MG63 (cell line): ENCODE data around the gene LIPG. TPM values are rescaled to one million over a fixed set of nuclear protein-coding genes. Genes with fewer than 3 reads are reported as not detected.
"Not testable (repeated sequence)": the region's sequence is repeated elsewhere in the genome, so short reads cannot be mapped to it uniquely, and the experiment has no call there.

ENCODE experiments used
- DNase-seq: peaks from one replicate; pipeline ENCODE4 v3.0.0-alpha.2; 2020
- H3K27me3 ChIP-seq: fragments of 250-450 bp; sonication (Bioruptor Pico); 2 replicates; pipeline ENCODE4 v1.5.1; 2020; ENCODE audit warnings: mild to moderate bottlenecking, moderate library complexity
- H3K36me3 ChIP-seq: fragments of 250-450 bp; sonication (Bioruptor Pico); 2 replicates; pipeline ENCODE4 v1.5.1; 2020; ENCODE audit warnings: mild to moderate bottlenecking, moderate library complexity
- H3K4me3 ChIP-seq: fragments of 250-450 bp; sonication (Bioruptor Pico); 2 replicates; pipeline ENCODE4 v1.5.1; 2020; ENCODE audit warnings: mild to moderate bottlenecking, moderate library complexity
- H3K9me3 ChIP-seq: fragments of 250-450 bp; sonication (Bioruptor Pico); 2 replicates; pipeline ENCODE4 v1.5.1; 2020; ENCODE audit warnings: mild to moderate bottlenecking, moderate library complexity
- total RNA-seq: library from RNA; depleted of rRNA; stranded (reverse); fragments of >200 nt; shearing (Covaris generic); gene quantifications from 2 replicates; pipeline ENCODE4 v1.2.3, GENCODE V29; 2014; ENCODE audit warnings: low replicate concordance

LIPG gene
- total RNA-seq, 1 experiment from 2014 or later: not detected

DNA sequence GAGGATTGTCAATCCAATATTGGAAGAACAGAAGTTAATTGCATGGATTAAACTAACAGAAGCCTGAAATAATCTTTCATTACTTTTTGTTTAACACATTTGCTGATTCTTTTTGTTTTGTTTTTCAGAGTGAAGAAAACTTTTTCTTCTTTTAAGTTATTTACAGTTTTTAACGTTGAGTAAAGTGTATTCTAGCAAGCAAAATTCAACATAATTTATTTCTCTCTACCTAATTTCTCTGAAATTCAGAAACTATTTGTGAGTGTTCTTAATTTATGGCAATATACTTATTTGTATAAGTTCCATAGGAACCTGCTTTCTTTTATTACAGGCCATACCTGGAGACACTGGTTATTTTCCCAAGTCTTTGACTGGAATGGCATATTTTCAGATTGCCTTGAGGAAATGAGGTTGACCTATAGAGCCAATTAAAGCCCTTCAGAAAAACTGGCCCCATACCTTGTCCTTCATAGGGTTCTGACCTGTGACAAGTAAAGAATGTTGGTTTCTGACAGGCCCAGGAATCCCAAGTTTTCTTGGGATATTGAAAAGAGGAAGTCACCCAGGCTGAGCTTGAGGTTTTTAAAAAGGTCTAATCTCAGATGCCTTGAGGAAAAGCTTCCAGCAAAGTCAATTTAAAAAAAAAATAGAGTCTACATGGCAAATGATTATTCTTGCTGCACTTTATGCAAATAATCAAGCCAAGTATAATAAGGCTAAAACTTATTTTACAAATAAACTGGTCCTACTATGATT, 26.8 kb upstream of the LIPG start:
- no peaks in the 10 kb centered on the region for H3K36me3 ChIP-seq
- H3K4me3 ChIP-seq: no peak overlapping the region

DNA sequence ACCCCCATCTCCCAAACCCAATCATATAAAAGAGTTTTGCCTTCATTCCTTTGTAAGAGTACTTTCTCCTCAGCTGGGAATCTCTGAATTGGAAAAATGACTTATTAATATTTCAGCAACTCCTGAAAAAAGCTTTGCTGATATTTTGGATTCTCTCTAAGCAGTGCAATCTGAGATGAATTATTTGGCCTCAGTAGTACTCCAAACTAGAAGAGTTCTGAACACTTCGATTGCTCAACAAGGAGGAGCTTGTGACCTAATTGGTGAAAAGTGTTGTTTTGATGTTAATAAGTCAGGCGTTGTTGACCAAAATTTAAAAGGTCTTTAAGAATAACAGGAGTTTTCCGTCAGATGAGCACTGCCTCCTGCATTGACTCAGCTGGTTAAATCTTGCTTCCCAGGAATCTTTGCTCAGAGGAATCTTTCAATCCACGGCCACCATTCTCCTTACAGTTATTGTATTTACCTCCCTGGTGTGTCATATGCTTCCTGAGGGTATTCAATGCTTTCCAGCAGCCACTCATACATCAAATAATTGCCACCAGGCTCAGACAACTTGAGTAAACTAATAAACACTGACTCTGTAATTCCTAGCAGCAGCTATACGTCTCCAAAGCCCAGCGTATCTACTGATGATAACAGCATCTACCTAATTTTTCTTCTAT, 24.5 kb upstream of the LIPG start:
- Histone ChIP-seq H3K9me3 (no peaks in the 10 kb centered on the region), H3K4me3 (no peak overlapping the region), H3K27me3 (no peaks in the 10 kb centered on the region), H3K36me3 (no peaks in the 10 kb centered on the region)
- DNase-seq: no peak

More for the DNA sequence above, 26.8 kb upstream of the LIPG start:
- no peaks in the 10 kb centered on the region for H3K9me3 ChIP-seq
- DNase-seq: no peak
- no peaks in the 10 kb centered on the region for H3K27me3 ChIP-seq

DNA sequence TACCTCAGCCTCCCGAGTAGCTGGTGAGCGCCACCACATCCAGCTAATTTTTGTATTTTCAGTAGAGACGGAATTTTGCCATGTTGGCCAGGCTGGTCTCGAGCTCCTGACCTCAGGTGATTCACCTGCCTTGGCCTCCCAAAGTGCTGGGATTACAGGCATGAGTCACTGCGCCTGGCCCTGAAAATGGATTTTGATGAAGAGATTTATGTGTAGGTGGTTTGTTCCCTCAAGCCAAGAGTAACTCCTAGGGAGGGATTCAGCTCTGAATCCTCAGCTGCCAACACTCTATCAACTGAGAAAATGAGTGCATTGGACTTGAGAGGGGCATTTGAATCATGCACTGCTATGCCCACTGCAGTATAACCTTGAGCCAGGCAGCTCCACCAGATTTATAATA, 17.5 kb upstream of the LIPG start:
- no peaks in the 10 kb centered on the region for H3K36me3 ChIP-seq
- H3K27me3 ChIP-seq: no peaks in the 10 kb centered on the region
- H3K4me3 ChIP-seq: no peak overlapping the region
- H3K9me3 ChIP-seq: no peaks in the 10 kb centered on the region
- peak; percentile 17 for DNase-seq

DNA sequence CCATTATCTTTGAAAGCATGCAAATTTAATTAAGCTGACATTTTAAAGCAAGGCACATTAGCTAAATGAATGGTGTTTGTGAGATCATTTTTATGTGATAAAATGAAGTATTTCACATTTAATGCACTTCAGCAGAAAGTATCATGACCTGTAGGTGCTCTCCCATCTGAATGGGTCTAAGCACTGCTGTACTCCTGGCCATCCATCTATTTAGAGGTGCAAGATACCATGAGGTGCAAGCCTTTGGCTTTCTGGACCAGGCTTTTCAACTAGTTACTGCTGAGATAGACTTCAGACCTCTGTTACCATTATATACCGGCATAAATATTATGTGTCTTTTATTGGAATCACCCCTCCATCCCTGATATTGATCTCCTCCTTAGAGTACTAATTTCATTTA, 15.6 kb upstream of the LIPG start:
- Histone ChIP-seq H3K4me3 (no peak overlapping the region), H3K27me3 (no peaks in the 10 kb centered on the region), H3K36me3 (no peaks in the 10 kb centered on the region), H3K9me3 (no peaks in the 10 kb centered on the region)
- no peak for DNase-seq

DNA sequence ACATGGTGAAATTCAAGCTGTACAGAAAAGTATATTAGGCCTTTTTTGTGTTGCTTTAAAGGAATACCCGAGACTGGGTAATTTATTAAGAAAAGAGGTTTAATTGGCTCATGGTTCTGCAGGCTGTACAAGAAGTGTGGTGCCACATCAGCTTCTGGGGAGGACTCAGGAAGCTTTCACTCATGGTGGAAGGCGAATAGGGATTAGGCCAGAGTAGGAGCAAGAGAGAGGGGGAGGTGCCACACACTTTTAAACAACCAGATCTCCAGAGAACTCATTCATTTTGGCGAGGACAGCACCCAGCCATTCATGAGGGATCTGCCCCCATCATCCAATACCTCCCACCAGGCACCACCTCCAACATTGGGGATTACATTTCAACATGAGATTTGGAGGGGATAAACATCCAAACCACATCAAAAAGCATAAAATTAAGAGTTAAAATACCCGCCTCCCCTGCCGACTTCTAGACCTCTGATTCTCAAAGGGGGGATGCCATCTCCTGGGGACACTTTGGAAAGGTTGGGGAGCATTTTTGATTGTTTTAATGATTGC, 15.1 kb upstream of the LIPG start:
- H3K9me3 ChIP-seq: no peaks in the 10 kb centered on the region
- DNase-seq: no peak
- H3K27me3 ChIP-seq: no peaks in the 10 kb centered on the region
- H3K4me3 ChIP-seq: no peak overlapping the region
- no peaks in the 10 kb centered on the region for H3K36me3 ChIP-seq

DNA sequence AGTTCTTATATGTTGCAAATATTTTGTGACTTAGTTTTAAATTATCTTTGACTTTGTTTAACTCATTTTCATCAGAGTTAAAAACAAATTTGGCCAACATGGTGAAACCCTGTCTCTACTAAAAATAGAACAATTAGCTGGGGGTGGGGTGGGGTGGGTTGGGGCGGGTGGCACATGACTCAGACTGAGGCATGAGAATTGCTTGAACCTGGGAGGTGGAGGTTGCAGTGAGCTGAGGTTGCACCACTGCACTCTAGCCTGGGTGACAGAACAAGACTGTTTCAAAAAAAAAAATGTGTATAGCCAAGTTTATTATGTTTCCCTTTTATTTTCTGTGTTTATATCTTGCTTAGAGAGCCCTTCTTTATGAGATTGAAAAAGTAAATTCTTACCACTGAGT, 14.2 kb upstream of the LIPG start:
- no peak overlapping the region for H3K4me3 ChIP-seq
- H3K36me3 ChIP-seq: no peaks in the 10 kb centered on the region
- DNase-seq: peak; percentile 7
- no peaks in the 10 kb centered on the region for H3K9me3 ChIP-seq
- no peaks in the 10 kb centered on the region for H3K27me3 ChIP-seq

DNA sequence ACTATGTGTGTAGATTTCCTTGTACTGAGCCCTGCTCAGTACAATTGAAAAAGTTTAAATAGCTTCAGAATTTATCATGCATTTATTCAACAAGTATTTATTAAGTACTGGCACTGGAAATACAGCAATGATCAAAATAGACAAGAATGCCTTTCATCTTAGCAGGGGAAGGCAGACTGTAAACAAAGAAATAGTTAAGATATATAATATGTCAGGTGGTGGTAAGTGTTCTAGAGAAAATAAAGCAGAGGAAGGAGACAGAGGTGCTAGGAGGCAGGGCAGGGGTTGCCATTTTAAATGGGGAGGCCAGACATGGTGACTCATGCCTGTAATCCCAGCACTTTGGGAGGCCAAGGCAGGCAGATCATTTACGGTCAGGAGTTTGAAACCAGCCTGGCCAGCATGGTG, 13.6 kb upstream of the LIPG start:
- Histone ChIP-seq H3K9me3 (no peaks in the 10 kb centered on the region), H3K4me3 (no peak overlapping the region), H3K36me3 (no peaks in the 10 kb centered on the region), H3K27me3 (no peaks in the 10 kb centered on the region)
- DNase-seq: peak; percentile 78

DNA sequence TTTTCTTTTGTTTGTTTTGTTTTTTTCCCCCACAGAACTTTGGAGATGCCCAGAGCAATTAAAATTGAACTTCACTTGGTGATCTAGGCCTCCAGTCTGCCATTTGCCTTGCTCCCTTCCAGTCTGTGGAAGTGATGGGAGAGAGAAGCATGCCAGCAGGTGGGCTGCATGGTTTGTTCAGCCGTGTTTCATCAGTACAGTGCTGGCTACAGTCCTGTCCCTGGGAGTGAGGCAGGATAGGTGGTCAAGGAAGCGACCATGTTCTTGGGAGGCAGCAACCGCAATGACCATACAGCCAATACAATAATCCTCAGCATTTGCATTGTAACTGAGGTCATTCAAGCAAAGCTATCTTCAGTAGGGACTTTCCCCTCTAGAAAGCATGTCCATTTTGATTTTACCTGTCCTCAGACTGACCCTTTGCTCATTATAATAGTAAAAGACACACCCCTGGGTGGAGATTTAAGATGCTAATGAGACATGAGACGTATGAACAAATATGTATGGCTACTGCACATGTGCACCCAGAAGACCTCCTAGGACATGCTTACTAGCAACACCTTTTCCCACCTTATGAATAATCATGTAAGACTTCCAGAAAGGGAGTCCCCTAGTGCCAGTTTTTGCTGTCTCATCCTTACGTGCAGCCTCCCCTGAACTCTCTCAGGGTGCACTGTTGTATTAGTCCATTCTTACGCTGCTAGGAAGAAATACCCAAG, 11.1 kb upstream of the LIPG start:
- DNase-seq: no peak
- Histone ChIP-seq H3K36me3 (no peaks in the 10 kb centered on the region), H3K27me3 (no peaks in the 10 kb centered on the region)

DNA sequence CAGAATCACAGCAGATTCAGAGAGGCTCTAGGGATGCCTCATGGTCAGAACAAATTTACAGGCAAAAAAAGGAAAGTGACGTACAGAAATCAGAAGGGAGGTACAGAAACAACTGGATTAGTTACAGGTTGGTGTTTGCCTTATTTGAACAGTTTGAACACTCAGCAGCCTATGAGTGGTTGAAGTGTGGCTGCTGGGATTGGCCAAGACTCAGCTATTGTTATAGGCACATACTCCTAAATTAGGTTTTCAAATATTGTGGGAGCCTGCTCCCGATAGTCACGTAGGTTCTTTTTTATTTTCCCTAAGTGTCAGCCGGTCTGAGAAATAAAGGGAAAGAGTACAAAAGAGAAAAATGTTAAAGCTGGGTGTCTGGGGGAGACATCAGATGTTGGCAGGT, 8.9 kb upstream of the LIPG start:
- Histone ChIP-seq H3K36me3 (no peaks in the 10 kb centered on the region), H3K9me3 (no peaks in the 10 kb centered on the region), H3K4me3 (no peak overlapping the region), H3K27me3 (no peaks in the 10 kb centered on the region)
- no peak for DNase-seq

More for the DNA sequence above, 11.1 kb upstream of the LIPG start:
- no peaks in the 10 kb centered on the region for H3K9me3 ChIP-seq
- H3K4me3 ChIP-seq: no peak overlapping the region

DNA sequence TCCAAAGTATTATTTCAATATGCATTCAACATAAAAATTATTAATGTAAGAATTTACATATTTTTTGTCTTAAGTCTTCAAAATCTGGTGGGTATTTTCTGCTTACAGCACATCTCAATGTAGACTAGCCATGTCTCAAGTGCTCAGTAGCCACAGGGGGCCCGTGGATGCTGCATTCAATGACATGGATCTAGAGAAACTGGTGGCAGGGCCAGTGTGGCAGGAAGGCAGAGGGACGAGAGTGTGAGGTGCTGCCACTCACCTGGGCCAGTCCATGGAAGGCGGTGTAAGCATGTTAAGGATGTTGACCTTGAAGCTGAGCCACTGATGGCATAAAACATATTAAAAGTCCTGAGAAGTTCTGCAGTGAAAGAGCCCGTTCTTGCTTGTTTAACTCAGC, 6.2 kb upstream of the LIPG start:
- DNase-seq: no peak
- Histone ChIP-seq H3K9me3 (no peaks in the 10 kb centered on the region), H3K27me3 (no peaks in the 10 kb centered on the region), H3K4me3 (no peak overlapping the region), H3K36me3 (no peaks in the 10 kb centered on the region)

DNA sequence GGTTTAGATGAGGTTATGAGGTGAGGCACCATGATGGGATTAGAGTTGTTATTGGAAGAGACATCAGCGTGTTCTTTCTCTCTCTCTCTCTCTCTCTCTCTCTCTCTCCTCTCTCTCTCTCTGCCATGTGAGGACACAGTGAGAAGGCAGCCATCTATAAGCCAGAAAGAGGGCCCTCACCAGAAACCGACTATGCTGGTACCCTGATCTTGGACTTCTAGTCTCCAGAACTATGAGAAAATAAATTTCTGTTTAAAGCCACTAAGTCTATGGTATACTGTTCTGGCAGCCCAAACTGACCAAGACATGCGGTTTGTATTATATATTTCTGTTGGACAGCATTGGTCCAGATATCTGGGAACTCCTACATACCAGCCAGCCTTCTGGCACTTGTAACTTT, 3.5 kb upstream of the LIPG start:
- no peaks in the 10 kb centered on the region for H3K36me3 ChIP-seq
- H3K27me3 ChIP-seq: no peaks in the 10 kb centered on the region
- no peak for DNase-seq
- H3K4me3 ChIP-seq: no peak overlapping the region
- no peaks in the 10 kb centered on the region for H3K9me3 ChIP-seq

DNA sequence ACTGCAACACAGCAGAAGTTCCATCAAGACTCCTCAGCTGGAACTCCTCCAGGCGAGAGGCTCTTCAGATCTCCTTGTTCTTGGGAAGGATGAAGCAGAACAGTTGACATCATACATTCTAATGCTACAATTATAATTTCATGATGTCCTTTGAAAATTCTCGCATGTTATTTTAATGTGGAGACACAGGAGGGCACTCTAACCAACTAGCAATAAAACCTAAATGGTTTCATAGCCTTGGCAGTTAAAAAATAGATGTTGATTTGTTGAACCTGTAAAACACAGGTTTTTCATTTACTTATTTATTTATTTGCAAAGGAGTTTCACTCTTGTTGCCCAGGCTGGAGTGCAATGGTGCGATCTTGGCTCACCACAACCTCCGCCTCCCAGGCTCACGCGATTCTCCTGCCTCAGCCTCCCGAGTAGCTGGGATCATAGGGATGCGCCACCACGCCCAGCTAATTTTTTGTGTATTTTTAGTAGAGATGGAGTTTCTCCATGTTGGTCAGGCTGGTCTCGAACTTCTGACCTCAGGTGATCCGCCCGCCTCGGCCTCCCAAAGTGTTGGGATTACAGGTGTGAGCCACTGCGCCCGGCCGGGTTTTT, 2.4 kb upstream of the LIPG start:
- H3K4me3 ChIP-seq, H3K36me3 ChIP-seq, H3K9me3 ChIP-seq, DNase-seq, H3K27me3 ChIP-seq: not testable (repeated sequence)

DNA sequence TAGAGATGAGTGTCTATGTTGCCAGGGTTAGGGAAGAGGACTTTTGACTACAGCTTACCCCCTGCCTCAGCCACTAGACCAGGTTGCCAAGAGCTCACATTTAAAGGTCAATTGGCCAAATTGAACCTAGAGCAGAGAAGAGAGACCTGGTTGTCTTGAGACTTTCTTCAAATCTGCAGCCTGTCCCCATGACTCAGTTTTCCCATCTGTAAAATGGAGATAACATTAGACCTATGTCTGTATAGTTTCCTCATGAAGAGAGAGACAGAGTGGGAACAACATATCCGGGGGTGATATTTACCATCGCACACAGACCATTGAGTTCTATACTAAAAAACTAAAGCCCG, 1.6 kb upstream of the LIPG start:
- no peaks in the 10 kb centered on the region for H3K27me3 ChIP-seq
- H3K4me3 ChIP-seq: no peak overlapping the region
- no peaks in the 10 kb centered on the region for H3K36me3 ChIP-seq
- no peak for DNase-seq
- no peaks in the 10 kb centered on the region for H3K9me3 ChIP-seq

DNA sequence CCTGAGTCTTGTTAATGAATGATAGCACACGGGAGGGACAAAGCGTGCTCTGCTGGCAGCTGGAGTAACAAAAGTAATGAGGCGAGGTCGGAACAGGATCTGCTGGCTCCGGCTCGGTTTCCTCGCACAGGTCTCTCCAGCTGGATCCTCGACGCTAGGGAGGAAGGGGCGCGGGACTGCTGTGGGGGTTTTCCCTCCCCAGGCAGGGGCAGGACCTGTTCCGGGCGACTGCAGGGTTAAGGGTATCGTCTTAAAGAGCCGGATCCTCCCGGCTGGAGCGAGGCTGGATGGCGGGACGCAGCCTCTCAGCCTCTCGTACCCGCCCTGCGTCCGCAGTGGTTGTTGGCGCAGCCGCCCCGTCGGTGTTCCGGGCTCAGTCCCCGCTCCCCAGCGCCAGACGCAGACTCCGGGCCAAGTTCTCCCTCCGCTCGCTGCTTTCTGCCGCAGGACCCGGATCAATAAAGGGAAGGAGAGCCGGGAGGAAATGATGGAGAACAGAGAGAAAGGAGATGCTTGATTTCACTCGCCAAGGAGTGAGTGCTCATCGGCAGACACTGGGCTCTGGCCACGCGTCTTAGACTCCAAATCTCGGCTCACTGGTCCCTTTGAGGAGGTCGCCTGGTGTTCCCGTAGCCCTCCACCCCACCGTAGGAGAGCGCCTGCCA, 1.1 kb upstream of the LIPG start:
- Histone ChIP-seq H3K27me3 (no peaks in the 10 kb centered on the region), H3K9me3 (no peaks in the 10 kb centered on the region), H3K4me3 (no peak overlapping the region), H3K36me3 (no peaks in the 10 kb centered on the region)
- DNase-seq: no peak

DNA sequence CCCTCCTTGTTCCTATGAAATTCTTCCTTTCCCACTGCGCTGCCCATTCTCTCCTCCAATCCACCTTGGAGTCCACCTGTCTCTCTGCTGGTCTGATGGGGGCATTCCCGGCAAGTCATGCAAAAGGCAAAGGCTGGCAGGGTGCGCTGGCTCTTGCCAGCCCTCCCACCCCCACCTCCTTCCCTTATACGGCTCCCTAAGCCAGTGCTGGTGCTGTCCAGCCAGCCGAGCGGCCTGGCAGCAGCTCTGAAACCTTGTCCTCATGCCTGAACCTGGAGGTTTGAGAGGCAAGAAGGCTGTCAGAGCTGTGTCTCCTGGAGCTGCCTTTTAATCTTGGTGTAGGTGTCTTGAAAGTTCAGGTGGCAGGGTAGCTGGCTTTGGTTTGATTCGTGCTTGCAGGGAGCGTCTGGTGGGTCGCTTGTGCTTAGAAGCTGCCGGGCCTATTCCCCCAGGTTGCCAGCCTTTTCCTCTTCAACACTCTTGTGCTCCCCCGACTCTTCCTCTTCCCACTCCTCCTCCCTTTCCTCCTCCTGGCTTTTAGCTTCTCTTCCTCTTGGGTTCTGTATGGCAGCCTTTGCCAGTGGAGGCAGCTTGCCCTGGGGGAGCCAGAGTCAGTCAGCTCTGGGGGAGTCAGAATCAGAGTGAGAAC, 748 bp downstream of the LIPG start:
- DNase-seq: no peak
- H3K4me3 ChIP-seq: no peak overlapping the region

DNA sequence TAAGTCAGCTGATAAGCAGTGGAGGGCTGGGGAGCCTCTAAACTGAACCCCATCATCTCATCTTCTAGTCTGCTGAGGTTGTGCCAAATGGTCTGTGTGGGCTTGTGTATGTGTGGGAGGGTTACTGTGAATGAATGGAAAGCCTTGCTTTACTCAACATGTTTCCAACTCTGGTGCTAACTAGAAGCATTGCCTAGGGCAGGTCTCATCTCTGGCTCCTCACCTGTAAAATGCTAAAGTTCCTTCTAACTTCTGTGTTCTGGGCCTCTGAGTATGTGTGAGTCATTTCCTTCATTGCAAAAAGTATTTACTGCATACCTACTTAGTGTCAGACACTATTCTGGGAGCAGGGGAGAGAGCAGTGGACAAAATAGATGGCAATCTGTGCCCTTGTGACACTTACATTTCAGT, 1.3 kb downstream of the LIPG start:
- Histone ChIP-seq H3K9me3 (no peaks in the 10 kb centered on the region), H3K27me3 (no peaks in the 10 kb centered on the region), H3K36me3 (no peaks in the 10 kb centered on the region), H3K4me3 (no peak overlapping the region)
- no peak for DNase-seq

More for the DNA sequence above, 748 bp downstream of the LIPG start:
- Histone ChIP-seq H3K36me3 (no peaks in the 10 kb centered on the region), H3K27me3 (no peaks in the 10 kb centered on the region), H3K9me3 (no peaks in the 10 kb centered on the region)
